HFFc6 (cell line): Measurements from ENCODE around the gene PLA2R1. TPM values are rescaled to one million over a fixed set of nuclear protein-coding genes. Genes with fewer than 3 reads are reported as not detected.

Source experiments
- DNase-seq: peaks from one replicate; pipeline ENCODE4 v3.0.0-alpha.2; 2018
- H3K27ac Mint-ChIP-seq: 2 replicates; pipeline ENCODE4 v1.8.0; 2020; ENCODE audit warnings: mild to moderate bottlenecking, mixed read lengths
- H3K27me3 Mint-ChIP-seq: 2 replicates; pipeline ENCODE4 v1.8.0; 2021; ENCODE audit warnings: mild to moderate bottlenecking, moderate library complexity, mixed read lengths; ENCODE audit not compliant: insufficient read depth
- H3K36me3 Mint-ChIP-seq: 2 replicates; pipeline ENCODE4 v1.8.0; 2021; ENCODE audit warnings: low read depth, mixed read lengths
- H3K4me1 Mint-ChIP-seq: 2 replicates; pipeline ENCODE4 v1.8.0; 2020; ENCODE audit warnings: low read depth, mixed read lengths
- H3K4me3 Mint-ChIP-seq: 2 replicates; pipeline ENCODE4 v1.8.0; 2020; ENCODE audit warnings: mild to moderate bottlenecking, moderate library complexity, mixed read lengths
- H3K9me3 Mint-ChIP-seq: 2 replicates; pipeline ENCODE4 v1.8.0; 2020; ENCODE audit warnings: mild to moderate bottlenecking, mixed read lengths
- CTCF ChIP-seq: fragments of 200-600 bp; sonication (generic); IDR thresholded peaks from 2 replicates; pipeline ENCODE4 v1.5.0; 2021; ENCODE audit warnings: antibody characterized with exemption, mild to moderate bottlenecking
- total RNA-seq, 6 experiments: library from RNA; stranded (reverse); fragmentation: NEBNext Ultra II Directional; extraction: Animal tissue kit (Norgen Biotek cat#: 25700); gene quantifications; 2 replicates in 1 of 6; 3 replicates in 5 of 6; pipeline ENCODE4 v1.2.3, GENCODE V29; 2021

The PLA2R1 gene
- total RNA-seq, 6 experiments from 2014 or later, result 3.2 to 6.3 (median 3.3) TPM

- Mint-ChIP-seq H3K27ac (no peak overlapping the region), H3K27me3 (peaks cover 2% of the 10 kb centered on the region; the same call in 1 of the 2 replicates), H3K4me3 (no peak overlapping the region), H3K4me1 (peaks cover 12% of the 10 kb centered on the region), H3K9me3 (no peaks in the 10 kb centered on the region), H3K36me3 (no peaks in the 10 kb centered on the region)
- no peak for TF ChIP-seq CTCF
- DNase-seq, result no peak
Observed at GRCh38 chr2:159890551-159891266, 171.7 kb downstream of the PLA2R1 start.

GRCh38 chr2:159882130-159882745, 180.2 kb downstream of the PLA2R1 start:
- DNase-seq, result no peak
- Mint-ChIP-seq H3K4me3 (no peak overlapping the region), H3K36me3 (no peaks in the 10 kb centered on the region), H3K27ac (no peak overlapping the region), H3K9me3 (no peaks in the 10 kb centered on the region), H3K27me3 (peaks cover 8% of the 10 kb centered on the region), H3K4me1 (peaks cover 8% of the 10 kb centered on the region)
- no peak for TF ChIP-seq CTCF

Other genes with a start within 250 kb of the PLA2R1 start
- gene LY75, start 157.9 kb downstream of the PLA2R1 start, total RNA-seq, result not detected
- gene ITGB6, start 137.7 kb upstream of the PLA2R1 start, total RNA-seq, result under 1 TPM in 2 of 6 experiments, not detected in 4; 0.33 TPM